NCI-H2081 treated with DMSO at 0.1 percent for 48 hours (cell line): ENCODE measurements around the gene RER1.
"Not testable (repeated sequence)": the region's sequence is repeated elsewhere in the genome, so short reads cannot be mapped to it uniquely, and the experiment has no call there.

ENCODE experiments used
- DNase-seq: peaks from one replicate; lab custom pipeline; 2025; lab: John Stamatoyannopoulos, UW

The RER1 gene

DNA sequence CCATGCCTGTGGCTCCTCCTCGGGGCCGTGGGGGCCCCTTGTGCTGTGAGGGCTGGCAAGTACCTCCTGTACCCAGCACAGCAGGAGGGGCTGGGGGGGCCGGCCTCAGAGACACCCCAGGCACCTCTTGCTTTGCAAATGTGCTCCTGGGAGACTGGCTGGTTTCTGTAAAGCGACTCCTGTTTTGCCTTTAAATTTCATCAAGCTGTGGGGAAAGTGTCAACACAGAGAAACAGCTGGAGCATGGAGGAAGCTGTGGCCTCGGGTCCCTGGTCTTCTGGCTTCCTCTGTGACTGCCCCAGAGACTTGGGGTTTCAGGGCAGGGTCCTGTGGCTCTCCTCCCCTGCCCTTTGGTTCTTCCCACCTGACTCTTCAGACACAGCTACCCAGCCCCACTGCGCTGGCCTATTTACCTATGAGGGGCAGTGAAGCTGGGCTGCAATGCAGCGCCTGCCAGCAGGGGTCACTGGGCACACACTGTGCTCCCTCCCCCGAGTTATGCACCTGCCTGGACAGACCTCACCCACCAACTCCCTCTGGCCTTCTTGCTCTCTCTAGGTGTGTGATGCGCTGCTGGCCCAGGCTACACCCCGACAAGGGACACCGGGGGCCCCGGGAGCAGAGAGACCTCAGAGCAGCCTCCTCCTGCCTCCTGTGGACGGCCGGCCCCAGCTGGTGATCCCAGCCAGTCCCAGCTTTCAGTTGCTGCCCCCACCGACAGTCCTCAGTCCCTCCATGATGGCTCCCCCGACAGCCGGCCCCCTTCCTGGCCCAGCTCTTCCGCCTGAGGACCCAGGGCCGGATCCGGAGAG lies 38.3 kb downstream of the RER1 start:
- no peak for DNase-seq

DNA sequence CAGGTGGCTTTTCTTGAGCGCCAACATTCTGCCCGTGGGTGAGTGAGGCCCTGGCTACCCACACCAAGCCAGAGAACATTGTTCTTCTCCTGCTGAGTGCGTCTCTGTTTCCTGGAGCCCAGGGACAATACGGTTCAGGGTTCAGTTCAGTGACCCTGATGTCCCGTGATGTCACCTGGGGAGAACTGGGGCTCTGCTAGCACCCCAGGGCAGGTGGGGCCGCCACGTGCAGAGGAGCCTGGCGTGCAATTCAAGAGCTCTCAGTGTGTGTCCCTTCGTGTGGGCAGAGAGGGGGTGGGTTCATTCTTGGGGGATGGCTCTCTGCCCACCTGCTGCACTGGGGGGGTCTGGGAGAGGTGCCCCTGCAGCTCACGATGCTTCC lies 38.9 kb downstream of the RER1 start:
- no peak for DNase-seq

DNA sequence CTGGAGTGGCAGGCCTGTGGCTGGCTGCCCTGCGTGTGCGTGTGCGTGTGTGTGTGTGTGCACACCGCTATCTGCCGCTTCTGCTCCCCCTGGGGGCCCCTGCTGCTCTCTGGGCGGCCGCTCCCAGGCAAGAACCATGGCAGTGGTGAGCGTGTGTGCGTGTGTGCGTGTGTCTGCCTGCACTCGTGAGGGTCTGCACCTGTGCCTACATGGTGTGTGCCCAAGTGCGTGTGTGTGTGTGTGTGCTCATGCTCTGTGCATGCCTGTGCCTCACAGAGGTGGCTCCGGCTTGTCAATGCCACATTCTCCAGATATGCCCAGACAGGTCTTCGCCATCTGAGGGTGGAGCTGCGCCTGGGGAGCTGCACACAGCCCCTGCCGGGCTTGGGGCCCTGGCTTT lies 39.5 kb downstream of the RER1 start:
- no peak for DNase-seq

DNA sequence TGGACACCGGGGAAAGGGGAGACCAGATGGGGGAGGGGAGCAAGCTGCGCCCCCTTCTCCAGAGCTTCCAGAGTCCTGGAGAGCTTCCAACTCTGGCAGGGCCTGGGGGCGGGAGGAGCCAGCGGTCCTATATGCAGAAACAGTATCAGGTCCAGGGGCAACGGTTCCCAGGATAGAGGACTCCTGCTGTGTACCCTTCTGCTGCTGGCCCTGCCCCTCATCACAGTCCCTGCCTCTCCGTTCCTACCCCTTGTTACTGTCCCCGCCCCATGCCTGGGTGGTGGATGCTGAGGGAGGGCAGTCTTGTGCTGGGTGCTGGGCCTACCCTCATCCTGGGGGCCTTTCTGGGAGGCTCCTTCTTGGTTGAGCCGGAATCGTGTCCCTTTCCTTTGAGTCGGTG lies 39.9 kb downstream of the RER1 start:
- no peak for DNase-seq

DNA sequence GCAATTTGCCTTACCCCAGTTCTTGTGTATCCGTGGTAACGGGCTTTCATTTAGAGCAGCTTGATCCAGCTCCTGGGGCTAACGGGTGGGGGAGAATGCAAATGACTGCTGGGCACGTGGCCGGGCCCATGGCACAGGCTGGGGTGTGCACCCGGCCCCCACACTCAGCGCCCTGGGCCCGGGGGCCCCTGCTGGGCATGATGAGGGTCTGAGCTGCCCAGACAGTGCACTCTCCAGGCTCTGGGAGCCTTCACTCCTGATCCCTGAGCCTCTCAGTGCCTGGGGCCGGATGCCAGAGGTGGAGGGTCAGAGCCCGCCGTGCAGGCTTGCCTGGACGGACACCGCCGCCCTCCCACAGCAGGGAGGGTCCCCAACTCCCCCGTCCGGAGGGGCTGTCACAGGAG lies 40.8 kb downstream of the RER1 start:
- no peak for DNase-seq

- DNase-seq = no peak
These were observed 41.6 kb downstream of the RER1 start for GRCh38 chr1:2433196-2433595.

GRCh38 chr1:2433936-2434655 lies 42.5 kb downstream of the RER1 start:
- DNase-seq = no peak

GRCh38 chr1:2435091-2435490 lies 43.5 kb downstream of the RER1 start:
- DNase-seq = no peak

GRCh38 chr1:2435746-2436355 lies 44.2 kb downstream of the RER1 start:
- DNase-seq = no peak

DNA sequence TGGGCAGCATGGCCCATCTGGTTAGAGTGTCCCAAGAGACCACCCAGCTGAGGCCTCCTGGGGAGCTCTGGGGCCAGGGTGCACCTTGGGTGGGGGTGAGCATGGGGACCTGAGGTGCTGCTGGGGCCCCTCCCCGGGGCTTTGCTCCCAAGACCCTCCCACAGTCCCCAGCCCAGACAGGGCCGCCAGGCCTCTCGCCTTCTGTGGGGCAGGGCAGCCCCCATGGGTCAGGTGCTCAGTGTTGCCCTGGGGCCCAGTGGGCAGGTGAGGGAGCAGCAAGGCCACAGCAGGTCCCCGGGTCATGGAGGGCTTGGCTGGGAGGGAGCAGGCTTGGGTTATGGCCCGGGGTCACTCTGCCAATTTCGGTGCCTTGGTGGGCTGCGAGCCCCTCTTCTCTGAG lies 45.2 kb downstream of the RER1 start:
- DNase-seq = no peak

GRCh38 chr1:2437617-2438016 lies 46.0 kb downstream of the RER1 start:
- DNase-seq = no peak

DNA sequence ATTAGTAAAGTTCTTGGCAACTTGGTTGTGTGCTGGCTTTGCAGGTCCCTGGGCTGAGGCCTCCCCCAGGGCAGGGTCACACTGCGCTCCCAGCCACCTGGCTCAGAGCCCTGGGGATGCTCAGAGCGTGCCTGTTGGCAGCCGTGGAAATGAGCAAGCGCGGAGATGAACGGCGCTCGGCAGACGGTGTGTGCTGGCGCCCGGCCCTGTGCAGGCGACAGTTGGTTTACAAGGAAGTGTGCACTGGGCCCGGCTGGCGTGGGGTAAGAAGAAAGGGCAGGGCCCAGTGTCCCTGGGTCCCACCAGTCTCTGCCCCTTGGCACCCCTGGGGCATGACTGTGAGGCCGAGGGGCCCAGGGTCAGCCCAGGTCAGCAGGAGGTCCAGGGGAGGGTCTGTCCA lies 46.4 kb downstream of the RER1 start:
- no peak for DNase-seq

DNA sequence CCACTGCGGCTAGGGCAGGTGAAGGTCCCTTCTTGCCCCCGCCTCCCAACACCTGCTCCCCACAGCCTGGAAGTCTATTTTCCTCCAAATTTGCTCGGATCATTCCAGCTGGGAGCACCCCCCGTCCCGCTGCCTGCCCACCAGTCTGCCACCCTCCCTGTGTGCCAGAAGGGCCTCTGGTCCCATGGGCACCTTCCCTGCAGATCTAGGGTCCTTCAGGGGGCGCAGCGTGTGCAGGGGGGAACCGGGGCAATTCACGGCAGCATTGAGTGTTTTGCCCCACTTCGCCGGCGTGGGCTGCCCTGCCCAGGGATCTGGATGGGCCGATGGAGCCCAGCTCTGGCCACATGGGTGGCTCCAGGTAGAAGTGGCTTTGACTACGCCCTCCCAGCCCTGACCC lies 47.0 kb downstream of the RER1 start:
- DNase-seq = no peak

DNA sequence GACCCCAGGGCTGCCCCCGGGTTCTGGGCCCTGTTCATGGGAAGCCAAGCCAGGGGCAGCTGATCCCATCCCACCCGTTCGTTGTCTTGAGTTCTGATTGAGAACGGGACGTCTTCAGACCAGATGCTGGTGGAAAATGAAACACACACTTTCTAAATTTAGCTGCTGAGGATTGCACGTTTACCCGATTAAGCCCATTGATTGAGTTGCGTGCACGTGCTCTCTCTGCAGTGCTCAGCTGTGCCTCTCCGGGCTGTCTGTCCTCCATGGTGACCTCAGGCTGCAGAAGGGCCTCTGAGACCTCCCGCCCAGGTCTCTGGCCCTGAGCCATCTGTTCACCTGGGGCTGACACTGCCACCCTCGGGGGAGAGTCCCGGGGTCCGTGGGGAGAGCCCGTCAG lies 47.7 kb downstream of the RER1 start:
- no peak for DNase-seq

GRCh38 chr1:2440346-2440745 lies 48.7 kb downstream of the RER1 start:
- not testable (repeated sequence) for DNase-seq

GRCh38 chr1:2441746-2442145 lies 50.1 kb downstream of the RER1 start:
- DNase-seq = no peak

DNA sequence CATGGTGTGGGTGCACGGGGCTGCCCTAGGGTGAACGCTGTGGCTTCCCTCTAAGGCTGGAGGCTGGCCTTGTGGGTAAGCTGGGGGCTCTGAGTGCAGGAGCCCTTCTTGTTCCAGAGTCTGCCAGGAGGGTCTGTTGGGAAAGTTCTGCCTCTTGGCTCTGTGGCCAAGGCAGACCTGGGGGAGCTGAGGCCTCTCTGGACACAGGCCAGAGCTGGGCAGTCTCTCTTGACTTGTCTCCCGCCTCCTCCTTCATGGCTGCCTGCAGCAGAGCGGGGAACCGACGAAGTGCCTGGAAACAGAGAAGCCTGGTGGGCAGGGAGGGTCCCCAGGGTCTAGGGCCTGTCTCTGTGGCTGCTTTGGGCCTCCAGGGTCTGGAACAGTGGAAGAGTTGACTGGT lies 51.0 kb downstream of the RER1 start:
- no peak for DNase-seq

DNA sequence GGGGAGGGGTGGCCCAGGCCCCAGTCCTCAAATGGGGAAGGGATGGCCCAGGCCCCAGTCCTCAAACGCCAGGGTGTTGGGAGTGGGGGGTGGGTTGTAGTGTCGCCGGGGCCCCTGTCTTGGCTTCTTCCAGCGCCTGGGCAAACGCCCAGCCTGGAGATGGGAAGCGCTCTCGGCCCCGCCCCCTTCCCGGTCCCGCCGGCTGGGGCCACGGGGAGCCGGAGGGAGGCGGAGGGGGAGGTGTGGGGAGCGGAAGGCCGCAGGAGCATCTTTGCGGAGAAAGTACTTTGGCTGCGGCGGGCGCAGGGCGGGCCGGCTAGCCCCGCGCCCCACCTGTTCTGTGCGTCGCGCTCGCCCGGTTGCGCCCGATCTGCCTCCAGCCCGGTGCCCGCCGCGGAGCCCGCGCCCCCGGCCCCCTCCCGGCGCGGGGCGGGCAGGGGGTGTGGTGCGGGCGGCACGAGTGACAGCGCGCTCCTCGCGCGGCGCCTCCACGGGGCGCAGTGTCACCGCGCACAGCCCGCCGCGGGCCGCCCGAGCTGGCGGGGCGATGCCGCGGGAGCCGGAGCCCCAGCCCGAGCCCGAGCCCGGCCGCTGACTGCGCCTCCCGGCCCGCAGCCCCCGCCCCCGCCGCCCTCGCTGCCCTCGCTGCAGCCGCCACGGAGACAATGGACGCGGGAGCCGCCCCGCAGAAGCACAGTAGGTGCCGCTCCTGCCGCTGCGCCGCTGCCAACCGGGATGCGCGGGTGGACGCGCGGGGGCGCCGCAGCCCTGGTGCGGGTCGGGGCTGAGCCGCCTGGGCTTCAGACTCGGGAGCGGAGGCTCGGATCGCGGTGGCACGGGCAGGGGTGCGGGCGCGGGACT lies 51.9 kb downstream of the RER1 start:
- no peak for DNase-seq

DNA sequence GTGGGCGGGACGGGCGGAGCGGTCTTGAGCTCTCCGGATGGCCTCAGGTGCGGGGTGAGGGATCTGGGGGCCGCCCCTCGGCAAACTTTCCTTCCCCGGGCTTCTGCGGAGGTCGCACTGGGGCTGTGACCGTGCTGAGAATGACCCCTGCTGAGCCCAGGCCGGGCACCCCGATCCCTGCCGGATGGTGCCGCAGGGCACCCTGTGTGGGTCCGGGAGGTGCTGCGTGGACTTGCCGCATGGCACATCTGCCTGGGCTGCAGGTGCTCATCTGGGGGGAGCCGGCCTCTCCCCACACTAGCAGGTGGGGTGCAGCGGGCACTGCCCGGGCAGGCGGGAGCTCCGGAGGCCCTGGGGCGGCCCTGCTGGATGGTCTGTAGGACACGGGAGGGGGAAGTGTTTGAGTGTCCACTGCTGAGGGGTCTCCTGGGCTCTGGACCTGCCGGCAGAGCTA lies 52.5 kb downstream of the RER1 start:
- DNase-seq = no peak

DNA sequence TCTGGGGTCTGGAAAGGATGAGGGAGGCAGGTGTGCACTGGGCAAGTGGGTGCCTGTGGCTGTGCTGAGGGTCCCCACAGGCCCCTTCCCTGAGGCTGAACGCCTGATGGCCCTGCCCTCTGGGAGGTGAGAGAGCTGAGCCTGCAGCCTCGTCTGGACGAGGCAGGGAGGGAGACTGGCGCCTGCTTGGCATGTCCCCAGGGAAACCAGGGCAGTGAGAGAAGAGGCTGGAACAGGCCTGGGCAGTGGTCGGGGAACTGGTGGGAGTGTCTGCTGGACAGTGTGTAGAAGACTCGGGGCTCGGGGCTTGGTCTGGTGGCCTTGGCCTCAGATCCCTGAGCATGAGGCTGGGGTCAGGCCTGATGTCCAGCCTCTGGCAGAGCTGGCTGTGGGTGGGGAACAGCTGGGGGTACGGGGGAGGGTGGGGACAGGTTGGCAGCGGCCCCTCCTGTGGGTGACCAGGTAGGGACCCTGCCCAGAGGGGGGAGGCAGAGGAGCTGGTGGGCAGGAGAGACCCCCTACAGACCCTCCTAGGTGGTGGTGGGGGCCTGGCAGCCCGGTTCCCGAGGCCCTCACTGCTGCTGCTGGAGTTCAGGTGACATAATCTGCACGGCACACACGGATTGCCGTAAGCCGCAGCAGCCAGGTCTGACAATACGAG lies 53.7 kb downstream of the RER1 start:
- no peak for DNase-seq

DNA sequence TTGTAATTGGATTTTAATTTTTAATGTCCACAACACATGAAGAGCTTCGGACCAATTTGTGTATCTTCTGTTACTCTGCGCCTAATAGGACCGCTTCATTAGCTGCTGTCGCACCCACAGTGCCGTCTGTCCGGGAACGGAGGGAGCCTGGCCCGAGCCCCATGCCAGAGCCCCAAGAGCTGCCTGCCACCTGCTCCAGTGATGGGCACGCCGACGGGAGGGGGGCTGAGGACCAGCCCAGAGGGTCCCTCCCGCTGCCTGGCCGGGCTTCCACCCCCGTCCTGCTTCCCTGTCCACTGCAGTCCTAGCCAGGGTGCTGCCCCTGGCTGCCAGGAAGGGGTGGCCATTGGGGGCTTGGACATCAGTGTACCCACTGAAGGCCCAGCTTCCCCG lies 54.2 kb downstream of the RER1 start:
- no peak for DNase-seq

GRCh38 chr1:2446394-2446793 lies 54.8 kb downstream of the RER1 start:
- no peak for DNase-seq
